OCI-M1 (cell line): ENCODE measurements around the gene OCLN.
"Not testable (repeated sequence)": the region's sequence is repeated elsewhere in the genome, so short reads cannot be mapped to it uniquely, and the experiment has no call there.

Source experiments
- DNase-seq: peaks from one replicate; lab custom pipeline; 2025; lab: John Stamatoyannopoulos, UW

The OCLN gene

DNA sequence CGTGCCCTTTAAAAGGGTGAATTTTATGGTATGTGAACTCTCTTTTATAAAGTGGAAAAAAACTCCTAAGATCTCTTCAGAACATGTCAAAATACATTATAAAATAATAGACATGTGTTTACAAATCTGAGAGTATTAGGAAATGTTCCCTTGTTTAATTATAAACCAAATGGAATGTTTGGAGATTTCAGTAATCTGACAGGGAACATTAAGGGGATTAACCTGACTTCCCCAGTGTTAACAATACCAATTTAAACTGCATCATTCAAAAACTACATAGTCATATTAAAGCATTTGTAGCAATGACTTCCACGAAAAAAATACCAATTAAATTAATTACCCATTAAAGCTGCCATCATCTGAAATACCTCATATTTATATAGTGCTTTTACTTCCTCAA, 1.6 kb upstream of the OCLN start:
- no peak for DNase-seq

DNA sequence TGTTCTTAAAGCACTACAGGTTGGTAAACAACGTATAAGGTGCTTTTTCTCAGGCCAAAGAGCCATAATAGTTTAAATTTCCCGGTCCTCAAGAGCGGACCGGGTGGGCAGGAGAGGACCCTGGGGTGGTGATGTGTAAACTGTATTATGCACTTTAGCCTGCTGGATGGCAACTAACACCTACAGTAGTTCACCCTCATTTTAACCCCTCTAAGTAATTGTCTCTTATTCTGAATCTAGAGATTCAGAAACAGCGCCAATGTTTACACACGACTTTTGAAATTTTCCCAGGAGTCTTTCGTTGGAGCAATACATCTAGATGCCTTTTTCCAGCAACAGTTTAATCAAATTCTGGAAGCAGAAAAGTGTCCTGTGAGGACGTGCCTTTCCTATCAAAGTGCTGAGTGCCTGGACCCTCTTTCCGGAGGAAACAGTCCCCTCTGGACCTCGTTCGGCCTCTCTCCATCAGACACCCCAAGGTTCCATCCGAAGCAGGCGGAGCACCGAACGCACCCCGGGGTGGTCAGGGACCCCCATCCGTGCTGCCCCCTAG, 676 bp upstream of the OCLN start:
- DNase-seq: no peak

DNA sequence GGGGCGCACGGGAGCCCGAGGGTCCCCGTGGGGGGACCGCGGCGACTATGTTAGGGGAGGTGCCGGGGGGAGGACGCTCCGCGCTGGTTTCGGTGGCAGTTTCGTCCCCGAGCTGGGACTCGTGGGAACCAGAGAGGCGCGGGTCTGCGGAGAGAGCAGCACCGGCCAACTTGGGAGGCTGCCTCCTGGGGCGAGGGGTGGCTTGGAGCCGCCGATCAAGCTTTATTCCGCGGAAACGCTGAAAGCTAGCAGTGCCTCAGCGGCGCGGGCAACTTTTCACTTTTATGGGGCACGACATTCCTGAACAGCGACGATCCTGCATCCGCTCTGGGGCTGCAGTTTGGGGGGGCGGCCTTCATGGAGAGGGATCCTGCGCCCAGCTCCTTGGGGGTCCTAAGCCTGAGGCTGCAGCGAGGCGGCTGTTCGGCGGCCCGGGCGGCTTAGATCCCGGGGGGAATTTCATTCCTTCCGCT, 369 bp downstream of the OCLN start:
- DNase-seq: no peak

DNA sequence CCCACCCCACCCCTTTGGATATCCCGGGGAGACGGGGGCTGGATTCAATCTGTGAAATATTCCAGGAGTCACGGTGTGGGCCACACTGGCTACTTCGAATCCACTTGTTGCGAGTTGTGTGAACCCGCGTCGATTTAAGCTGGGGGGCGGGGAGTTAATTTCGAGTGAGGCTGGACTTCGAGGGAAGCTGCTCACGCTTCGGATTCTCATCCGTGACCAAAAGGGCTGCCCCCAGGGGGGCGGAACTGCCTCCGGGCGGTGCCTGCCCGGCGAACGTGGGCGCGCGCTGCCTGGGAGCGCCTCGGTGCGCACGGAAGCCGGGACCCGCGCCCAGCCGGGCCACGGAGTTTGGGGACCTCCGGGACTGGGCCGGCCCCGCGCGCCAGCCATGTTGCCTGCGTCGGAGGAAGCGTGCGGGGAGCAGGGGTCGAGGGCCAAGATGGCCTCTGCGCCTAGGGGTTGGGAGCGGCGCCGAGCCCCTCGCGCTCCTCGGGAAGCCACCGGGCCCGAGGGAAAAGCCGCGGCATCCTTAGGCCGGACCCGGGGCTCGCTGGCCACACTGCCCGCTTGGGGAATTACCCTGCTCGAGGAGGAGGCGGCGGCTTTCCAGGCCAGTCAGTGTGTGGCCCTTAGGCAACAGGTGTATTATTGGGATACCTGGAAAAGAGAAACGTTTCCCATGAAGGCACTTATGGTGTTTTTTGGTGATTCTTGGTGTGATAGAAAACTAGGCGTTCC, 975 bp downstream of the OCLN start:
- DNase-seq: no peak

DNA sequence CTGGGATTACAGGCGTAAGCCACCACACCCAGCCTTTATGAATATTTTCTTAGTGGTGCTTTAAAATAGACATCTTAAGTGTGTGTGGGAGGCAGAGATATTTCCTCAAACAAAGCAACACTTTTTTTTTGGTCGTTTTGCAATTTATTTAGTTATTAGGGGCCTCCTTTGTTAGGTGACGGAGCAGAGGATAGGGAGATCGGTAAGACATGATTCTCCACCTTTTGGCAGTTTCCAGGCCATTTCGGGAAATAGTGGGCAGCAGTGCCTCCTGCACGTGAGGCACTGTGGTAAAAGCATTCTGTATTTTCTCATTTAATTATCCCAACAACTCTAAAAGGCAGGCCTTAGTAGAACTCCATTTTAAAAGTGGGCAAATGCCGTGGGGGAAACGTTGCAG, 1.9 kb downstream of the OCLN start:
- DNase-seq: no peak

DNA sequence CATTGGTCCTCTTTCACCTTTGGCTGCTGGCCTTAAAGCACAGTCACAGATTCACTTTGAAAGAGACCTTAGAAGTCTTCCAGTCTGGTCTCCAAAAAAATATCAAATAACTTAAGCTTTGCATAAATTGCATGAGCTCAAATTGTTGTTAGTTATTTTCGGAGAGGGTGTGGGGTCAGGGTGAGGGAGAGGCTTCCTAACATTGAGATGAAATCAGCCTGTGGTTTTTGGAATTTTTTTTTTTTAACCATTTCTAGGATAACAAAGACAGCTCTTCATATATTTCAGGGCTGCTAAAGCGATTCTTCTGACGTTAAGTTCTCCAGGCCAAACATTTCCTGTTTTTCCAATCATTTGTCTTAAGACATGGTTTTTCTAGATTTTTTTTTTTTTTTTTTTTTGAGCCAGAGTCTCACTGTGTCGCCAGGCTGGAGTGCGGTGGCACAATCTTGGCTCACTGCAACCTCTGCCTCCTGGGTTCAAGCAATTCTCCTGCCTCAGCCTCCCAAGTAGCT, 4.5 kb downstream of the OCLN start:
- DNase-seq: no peak

DNA sequence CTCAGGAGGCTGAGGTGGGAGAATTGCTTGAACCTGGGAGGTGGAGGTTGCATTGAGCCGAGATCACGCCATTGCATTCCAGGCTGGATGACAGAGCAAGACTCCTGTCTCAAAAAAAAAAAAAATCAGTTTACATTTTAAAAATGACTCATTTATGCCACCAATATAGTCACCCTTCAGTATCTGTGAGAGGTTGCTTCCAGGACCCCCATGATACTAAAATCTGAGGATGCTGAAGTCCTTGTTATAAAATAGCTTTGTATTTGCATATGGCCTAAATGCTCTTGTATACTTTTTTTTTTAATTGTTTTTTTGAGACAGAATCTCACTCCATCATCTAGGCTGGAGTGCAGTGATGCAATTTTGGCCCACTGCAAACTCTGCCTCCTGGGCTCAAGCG, 5.8 kb downstream of the OCLN start:
- DNase-seq: no peak

DNA sequence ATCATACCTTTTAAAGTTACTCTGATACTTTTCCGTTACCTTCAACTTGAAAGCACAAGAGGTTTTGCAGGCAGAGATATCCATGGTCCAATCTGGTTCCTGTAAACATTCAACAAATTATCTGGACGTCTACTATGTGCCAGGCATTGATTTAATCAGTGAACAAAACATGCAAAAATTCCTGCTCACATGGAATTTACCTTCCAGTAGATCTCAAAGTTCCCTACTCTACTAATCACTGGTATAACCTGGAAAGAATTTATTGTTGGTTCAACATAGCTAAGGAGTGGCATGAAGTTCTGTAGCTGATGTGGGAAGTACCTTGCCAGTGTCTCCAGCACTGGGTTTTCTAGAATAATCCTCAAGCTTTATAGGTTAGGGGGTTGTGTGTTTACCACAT, 9.8 kb downstream of the OCLN start:
- DNase-seq: no peak

DNA sequence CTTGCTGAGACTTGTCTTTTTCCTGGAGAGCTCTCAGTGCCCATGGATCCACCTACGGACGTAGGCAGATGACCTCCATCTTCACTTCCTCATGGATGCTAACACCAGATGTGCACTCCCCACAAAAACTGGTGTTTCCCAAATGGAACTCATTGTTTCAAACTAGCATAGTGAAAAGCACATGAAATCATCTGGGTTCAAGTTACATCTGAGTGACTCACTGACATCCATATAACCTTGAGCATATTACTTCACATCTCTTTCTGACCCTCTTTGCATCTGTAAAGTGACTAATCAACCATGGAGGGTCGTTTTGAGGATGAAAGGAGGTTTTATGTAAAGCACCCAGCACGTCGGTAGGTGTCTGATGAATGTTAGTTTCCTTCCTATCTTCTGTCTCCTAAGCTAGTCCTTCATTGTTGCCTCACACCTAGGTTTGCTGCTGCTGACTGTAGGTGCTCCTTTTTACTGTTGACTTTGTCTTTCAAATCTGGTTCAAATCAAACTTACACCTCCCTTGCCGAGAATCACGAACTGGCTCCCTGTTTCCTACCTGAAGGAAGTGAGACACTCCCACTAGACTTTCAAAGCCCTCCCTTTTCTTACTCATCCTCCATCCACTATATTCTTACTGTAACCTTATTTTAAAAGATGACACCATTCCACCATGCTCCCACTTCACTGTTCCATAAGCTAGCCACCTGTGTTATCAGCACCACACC, 10.3 kb downstream of the OCLN start:
- DNase-seq: no peak

DNA sequence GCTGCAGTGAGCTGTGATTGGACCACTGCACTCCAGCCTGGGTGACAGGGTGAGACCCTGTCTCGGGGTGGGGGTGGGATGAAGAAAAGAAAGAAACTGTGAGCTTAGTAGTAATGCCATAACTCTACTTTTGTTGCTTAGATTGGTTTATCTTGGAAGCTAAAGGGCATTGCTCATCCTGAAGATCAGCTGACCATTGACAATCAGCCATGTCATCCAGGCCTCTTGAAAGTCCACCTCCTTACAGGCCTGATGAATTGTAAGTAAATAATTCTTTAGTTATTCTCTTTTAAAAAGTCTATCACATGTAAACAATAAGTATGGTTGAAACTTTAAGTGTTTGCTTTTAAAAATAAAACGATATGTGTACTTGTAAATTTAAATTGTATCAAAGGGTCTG, 11.4 kb downstream of the OCLN start:
- no peak for DNase-seq

DNA sequence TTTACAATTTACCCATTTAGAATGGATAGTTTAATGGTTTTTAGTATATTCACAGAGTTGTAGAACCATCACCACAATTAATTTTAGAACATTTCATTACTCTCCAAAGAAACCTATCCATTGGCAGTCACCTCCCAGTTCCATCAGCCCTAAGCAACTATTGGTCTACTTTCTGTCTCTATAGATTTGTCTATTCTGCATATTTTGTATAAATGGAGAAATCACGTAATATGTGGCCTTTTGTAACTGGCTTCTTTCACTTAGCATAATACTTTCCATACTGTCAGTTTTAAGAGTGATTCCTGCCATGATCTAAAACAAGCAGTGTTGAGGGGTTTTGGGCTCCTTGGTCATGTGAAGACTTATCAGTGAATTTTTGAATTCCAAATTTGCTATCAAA, 12.7 kb downstream of the OCLN start:
- no peak for DNase-seq

DNA sequence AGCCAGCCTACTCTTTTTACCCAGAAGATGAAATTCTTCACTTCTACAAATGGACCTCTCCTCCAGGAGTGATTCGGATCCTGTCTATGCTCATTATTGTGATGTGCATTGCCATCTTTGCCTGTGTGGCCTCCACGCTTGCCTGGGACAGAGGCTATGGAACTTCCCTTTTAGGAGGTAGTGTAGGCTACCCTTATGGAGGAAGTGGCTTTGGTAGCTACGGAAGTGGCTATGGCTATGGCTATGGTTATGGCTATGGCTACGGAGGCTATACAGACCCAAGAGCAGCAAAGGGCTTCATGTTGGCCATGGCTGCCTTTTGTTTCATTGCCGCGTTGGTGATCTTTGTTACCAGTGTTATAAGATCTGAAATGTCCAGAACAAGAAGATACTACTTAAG, 16.6 kb downstream of the OCLN start:
- DNase-seq: no peak

DNA sequence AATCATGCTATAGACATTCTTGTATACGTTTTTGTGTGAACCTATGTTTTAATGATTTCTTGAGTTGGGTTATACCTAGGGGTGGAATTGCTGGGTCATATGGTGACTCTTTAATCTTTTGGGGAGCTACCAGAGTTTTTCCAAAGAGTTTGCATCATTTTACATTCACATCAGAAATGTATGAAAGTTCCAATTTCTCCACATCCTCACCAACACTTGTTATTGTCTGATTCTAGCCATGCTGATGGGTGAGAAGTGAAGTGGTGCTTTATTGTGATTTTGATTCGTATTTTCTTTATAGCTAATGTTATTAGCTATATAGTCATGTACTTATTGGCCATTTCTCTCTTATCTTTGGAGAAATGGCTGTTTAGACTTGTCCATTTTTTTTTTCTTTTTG, 18.1 kb downstream of the OCLN start:
- no peak for DNase-seq

DNA sequence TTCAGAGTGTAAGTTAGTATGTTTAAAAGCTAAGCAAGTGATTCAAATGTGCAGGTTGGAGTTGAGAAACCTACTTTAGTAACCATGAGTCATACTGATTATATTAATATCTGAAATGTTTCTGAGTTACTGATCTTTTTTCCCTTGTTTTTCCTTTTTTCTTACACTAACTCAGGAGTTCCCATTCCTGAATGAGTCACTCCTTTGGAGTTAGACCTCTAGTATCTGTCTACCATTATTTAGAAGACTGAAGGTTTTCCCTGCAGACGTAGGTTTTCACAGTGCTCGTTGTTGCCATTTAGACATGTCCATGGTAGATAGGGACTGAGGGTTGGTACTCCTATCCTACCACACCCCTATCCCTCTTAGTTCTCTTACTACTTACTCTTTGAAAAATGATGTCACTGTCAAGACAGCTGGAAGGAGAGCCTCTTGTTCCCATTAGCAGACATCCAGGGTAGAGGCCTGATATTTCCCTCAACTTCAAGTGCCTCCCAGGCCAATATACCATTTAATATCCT, 20.2 kb downstream of the OCLN start:
- no peak for DNase-seq

DNA sequence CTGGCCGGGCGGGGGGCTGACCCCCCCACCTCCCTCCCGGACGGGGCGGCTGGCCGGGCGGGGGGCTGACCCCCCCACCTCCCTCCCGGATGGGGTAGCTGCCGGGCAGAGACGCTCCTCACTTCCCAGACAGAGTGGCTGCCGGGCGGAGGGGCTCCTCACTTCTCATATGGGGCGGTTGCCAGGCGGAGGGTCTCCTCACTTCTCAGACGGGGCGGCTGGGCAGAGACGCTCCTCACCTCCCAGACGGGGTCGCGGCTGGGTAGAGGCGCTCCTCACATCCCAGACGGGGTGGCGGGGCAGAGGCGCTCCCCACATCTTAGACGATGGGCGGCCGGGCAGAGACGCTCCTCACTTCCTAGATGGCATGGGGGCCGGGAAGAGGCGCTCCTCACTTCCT, 23.0 kb downstream of the OCLN start:
- not testable (repeated sequence) for DNase-seq

DNA sequence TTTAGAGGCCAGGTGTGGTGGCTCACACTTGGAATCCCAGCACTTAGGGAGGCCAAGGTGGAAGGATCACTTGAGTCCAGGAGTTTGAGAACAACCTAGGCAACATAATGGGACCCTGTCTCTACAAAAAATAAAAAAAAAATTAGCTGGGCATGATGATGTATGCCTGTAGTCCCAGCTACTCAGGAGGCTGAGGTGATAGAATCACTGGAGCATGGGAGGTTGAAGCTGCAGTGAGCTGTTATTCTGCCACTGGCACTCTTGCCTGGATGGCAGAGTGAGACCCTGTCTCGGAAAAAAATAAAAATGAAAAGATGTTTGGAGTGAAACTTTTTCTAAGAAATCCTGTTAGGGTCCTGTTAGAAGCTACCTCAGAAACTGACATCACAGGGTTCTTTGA, 24.2 kb downstream of the OCLN start:
- DNase-seq: no peak

DNA sequence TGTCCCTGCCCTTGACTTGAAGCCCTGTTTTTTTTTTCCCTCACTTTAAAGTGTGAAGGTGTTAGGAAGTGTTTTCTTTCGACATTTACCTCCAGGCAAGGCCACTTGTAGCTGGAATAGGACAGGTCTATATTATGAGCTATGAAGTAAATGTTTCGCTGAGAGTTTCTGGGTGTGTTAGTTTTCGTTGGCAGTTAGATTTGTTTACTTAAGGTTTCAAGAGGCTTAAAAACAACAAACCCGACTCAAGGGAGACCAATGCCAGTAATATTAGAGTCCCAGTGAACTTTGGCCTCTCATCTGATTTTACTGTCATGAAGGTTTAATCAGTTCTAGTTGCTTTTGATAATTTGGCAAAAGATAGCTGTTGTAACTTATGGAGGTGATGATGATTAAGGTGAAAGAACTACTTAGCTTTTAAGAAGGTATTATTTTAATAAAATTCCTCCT, 25.2 kb downstream of the OCLN start:
- no peak for DNase-seq

DNA sequence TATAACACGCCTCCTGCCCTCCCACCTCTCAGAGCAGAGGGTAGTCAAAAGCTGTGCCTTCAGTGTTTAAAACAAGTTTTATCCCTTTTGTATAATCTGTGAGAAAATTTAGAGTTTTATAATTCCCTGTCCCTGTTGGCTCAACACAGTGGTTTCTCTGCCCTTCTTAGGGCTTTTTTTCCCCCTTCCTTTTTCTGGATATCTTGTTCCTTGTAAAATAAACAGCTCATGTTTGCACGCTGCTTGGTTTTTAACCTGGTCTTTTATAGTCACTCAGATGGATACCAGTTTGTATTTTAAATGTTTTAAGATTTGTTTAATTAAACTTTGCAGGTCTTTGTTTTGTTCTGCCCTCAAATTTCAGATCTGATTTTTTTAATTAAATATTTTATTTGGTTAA, 26.7 kb downstream of the OCLN start:
- DNase-seq: no peak

DNA sequence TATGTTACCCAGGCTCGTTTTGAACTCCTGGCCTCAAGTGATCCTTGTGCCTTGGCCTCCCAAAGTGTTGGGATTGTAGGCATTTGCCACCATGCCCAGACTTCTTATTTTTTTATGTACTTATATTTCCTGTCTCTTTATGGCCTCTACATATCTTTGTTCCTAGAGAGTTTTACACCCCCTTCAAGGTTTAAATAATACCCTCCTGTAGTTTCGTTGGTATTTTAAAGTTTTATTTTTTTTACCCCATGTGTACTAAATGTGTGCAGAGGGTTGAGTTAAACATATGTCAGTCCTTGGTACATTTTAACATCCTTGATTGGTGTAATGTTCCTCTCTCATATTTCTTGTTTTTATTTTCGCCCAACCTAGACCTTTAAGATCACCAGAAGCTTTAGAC, 29.4 kb downstream of the OCLN start:
- no peak for DNase-seq

DNA sequence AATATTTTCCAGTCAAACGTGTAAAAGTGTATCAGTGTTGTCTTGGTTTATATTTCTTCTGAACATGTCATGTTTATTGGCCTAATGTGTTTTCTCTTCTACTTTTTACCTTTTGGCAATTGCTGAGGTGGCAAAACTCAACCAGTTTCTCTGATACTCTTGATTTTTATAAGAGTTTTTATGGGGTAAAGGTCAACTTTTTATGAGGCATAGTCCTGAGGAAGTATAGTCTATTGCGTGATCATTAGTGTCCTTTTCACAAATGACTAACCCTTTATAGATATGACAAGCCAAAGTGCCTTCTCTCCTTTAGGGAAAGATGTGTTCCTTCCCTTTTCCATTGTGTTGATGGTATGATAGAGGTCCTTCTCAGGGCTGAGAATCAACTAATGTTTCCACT, 32.9 kb downstream of the OCLN start:
- no peak for DNase-seq

DNA sequence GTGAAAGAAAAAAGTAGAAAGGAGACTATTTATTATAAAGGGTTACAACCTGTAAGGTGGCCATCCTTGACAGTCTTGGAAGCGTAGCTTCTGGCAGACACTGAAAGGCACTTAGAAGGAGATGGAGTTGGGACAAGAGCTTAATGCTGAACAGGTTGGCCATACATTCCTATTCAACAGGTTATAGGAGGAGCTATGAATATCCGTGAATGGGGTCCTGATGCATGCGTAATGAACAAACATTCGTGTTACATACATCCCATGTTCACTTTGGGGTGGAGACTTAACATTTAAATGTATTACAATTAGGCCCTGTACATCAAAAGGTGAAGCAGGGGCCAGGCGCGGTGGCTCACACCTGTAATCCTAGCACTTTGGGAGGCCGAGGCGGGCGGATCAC, 34.1 kb downstream of the OCLN start:
- no peak for DNase-seq

DNA sequence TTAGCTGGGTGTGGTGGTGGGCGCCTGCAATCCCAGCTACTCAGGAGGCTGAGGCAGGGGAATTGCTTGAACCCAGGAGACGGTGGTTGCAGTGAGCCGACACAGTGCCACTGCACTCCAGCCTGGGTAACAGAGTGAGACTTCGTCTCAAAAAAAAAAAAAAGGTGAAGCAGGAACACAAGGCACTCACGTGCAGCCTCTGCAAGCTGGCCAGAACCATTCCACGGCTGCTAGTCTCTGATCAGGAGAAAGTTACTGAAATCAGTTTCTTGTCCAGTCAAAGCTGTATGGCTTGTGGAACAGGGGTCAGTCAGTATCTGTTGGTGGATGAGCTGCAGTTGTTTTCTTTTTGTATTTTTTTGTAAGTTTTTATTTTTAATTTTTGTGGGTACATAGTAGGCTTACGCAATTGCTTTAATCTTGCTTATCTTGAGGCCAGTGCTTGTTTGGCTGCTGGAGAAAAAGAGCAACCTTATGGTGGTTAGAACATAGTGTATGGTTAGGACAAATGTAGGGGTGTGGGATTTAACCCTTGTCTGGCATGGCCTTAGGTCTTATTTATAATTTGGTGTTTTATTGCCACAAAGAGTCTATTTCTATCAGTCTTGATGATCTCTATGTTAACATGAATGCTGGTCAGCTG, 34.7 kb downstream of the OCLN start:
- DNase-seq: peak; percentile 45
